VCaP (cell line): ENCODE measurements around the gene FBLN7.

ENCODE experiments used
- H3K27ac ChIP-seq: fragments of 450-650 bp; 2 replicates; pipeline ENCODE4 v1.5.1; 2017
- TF ChIP-seq, protein P1 (sequence below): fragments of 450-650 bp; conservative IDR thresholded peaks from 2 replicates; pipeline ENCODE4 v1.5.1; 2017; ENCODE audit warnings: mild to moderate bottlenecking, moderate library complexity

The FBLN7 gene

DNA sequence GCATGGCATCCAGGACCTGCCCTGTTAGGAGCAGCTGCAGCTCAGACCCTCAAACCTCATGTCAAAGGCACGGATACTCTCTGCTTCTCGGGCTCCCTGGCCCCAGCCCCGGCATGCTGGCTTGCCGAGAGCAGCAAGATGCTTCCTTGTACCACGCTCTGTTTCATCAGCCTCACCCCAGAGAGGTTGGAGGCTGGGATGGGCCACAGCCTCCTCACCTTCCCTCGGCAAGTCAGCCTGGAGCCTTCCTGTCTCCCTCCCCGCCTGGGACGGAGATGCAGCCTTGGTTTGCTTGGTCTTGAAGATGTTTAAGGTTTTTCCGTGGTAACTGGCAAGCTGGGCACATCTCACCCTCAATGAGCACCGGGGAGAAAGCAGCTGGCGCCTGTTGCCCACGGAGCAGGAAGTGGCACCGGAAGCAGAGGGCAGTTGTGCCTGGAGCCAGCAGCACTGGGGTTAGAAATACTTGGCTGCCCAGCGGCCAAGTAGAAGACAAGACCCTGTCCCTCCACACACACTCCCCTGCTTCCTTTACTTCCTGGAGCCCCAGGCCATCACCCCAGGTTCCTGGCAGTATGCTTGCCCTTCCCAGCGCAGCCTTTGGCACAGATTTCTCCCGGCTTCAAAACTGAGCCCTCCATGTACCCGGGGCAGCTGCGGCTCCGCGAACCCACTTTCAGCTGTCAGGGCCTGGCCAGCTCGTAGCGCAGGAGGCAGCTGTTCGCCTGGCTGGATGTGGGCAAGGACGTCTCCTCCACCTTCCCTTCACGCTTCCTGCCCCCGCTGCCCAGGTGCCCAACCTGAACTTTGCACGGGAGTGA is 17.4 kb downstream of the FBLN7 start:
- TF ChIP-seq, protein P1, sequence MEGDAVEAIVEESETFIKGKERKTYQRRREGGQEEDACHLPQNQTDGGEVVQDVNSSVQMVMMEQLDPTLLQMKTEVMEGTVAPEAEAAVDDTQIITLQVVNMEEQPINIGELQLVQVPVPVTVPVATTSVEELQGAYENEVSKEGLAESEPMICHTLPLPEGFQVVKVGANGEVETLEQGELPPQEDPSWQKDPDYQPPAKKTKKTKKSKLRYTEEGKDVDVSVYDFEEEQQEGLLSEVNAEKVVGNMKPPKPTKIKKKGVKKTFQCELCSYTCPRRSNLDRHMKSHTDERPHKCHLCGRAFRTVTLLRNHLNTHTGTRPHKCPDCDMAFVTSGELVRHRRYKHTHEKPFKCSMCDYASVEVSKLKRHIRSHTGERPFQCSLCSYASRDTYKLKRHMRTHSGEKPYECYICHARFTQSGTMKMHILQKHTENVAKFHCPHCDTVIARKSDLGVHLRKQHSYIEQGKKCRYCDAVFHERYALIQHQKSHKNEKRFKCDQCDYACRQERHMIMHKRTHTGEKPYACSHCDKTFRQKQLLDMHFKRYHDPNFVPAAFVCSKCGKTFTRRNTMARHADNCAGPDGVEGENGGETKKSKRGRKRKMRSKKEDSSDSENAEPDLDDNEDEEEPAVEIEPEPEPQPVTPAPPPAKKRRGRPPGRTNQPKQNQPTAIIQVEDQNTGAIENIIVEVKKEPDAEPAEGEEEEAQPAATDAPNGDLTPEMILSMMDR = no peak
- H3K27ac ChIP-seq = no peak overlapping the region

DNA sequence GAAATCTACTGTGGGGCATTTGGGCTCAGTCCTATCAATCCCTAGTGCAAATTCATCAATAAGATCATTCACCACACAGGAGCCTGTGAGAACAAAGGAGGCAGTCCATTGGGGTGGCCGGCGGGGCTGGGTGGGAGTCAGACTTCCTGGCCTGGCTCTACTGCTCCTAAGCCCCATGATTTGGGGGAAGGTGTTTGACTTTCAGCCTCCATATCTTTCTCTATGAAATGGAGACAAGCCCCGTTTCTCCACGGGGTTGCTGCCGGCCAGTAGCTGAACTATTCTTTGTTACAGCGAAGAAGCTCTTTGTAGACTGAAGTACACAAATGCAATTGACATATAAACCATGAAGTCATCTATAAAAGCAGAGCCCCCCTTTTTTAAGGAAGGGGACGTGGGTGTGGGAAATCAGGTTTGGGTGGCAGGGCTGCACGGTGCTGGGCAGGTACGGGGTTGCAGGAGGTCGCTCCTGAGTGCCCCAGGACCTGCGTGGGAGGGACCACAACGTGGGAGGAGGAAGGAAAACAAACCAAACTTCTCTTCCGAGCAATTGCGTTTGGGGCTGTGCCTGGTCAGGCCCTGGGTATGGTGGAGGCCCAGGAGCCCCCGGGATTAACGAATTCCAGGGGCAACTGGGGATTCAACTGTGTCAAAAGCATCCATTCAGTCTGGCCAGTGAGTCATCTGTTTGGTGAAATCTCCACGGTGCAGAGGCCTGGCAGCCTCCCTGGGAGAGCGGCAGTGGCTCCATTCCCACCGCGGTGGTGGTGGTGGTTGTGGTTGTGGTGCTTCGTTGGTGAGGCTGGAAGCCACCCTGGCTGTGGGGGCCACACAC is 18.2 kb downstream of the FBLN7 start:
- TF ChIP-seq, protein P1 = no peak
- no peak overlapping the region for H3K27ac ChIP-seq

DNA sequence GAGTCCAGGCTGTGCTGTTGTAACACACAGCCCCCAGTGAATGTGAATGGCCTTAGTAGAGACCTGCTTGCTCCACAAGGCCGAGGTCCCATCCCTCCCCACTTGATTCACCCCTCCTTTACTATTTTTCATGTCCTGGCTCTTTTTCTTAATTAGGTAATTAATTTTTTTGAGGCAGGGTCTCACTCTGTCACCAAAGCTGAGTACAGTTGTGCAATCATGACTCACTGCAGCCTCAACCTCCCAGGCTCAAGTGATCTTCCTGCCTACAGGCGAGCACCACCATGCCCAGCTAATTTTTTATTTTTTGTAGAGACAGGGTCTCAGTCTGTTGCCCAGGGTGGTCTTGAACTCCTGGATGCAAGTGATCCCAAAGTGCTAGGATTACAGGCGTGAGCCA is 19.3 kb downstream of the FBLN7 start:
- H3K27ac ChIP-seq = no peak overlapping the region
- TF ChIP-seq, protein P1 = no peak

DNA sequence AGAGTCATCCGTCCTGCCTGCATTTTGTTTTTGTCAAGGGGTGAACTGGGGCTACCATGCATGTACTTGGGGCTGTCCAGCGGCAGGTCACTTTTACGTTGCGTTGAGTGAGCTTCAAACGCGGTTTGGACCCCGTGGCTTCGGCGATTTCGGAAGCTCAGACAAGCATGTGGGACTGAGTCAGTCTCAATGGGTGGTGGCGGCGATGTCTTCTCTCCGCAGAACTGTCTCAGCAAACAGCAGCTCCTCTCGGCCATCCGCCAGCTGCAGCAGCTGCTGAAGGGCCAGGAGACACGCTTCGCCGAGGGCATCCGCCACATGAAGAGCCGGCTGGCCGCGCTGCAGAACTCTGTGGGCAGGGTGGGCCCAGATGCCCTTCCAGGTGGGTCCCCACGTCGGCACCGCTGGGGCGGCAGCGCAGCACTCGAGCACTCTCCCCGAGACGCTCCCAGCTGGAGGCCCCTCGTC is 21.3 kb downstream of the FBLN7 start:
- H3K27ac ChIP-seq = no peak overlapping the region
- TF ChIP-seq, protein P1 = no peak

DNA sequence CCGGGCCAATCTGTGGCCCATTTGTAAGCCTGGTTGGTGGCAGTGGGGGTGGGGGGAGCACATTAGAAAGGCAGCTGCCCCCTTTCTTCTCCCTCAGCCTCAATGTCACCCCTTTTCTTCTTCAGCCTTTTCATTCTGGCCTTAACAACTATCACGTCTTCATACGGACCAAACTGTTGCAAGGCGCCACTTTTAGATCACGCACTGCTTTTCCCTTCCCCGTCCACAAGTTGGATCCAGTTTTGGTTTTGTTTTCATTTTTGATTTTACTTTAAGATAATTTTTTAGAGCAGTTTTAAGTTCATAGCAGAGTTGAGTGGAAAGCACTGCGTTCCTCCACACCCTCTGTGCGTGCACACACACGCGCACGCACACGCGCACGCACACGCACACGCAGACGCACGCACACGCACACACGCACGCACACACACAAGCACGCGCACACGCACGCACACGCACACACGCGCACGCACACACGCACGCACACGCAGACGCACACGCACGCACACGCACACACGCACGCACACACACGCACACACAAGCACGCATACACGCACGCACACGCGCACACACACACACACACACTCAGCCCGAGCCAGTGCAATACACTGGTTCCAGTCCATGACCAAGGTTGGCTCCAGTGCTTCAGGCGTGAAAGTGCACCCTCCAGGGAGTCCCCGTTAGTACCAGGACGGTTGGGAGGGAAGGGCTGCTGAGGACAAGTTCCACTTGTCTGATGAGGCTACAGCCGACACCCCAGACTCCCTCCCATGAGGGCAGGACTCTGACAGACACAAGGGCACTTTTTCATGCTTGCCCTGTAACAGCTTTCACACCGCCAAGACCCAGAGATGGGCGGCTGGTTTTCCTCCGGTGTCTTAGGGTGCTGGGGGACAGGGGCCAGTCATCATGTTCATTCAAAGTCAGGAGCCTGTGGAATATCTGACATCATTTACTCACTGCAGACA is 22.4 kb downstream of the FBLN7 start:
- TF ChIP-seq, protein P1 = no peak
- no peak overlapping the region for H3K27ac ChIP-seq

DNA sequence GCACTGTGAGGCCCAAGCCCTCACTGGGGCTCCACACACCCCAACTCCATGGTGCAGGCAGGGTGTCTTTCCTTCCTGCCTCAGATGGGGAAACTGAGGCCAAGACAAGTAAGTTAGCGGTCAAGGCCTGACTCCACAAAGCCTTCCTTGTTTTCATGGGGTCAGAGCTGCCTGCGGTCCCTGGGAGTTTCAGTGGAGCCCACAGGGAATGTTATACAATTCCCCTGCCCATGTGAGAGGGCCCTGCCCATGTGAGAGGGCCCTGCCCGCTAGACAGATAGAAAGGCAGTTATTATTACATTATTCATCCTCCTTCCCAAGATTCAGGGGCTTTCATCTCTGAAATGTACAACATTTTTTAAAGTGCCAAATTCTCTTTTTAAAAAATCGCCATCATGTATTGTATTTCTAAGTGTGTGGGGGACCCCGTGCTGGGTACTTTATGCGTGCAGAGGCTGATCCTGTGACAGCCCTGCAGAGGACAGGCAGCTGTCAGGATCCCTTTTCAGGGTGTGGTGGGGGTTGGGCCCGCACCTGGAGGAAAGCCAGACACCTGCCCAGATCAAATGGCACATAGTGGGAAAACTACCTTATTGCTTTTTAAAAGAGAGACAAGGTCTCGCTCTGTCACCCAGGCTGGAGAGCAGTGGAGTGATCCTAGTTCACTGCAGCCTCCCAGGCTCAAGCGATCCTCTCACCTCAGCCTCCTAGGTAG is 23.4 kb downstream of the FBLN7 start:
- no peak overlapping the region for H3K27ac ChIP-seq
- TF ChIP-seq, protein P1 = no peak
